IPS-18c (cell line): ENCODE results near the gene GPC5.
"Not testable (repeated sequence)": the region's sequence is repeated elsewhere in the genome, so short reads cannot be mapped to it uniquely, and the experiment has no call there.

ENCODE experiments used
- H3K4me3 ChIP-seq: 2 replicates; pipeline ENCODE4 v1.7.0; 2013; ENCODE audit warnings: low read depth, mild to moderate bottlenecking, low read length, moderate library complexity; ENCODE audit not compliant: insufficient read depth
- H3K9me3 ChIP-seq: one replicate; pipeline ENCODE4 v1.6.1; 2013; ENCODE audit warnings: mild to moderate bottlenecking, low read length, moderate library complexity; ENCODE audit not compliant: control insufficient read depth, insufficient read depth

Gene GPC5

DNA sequence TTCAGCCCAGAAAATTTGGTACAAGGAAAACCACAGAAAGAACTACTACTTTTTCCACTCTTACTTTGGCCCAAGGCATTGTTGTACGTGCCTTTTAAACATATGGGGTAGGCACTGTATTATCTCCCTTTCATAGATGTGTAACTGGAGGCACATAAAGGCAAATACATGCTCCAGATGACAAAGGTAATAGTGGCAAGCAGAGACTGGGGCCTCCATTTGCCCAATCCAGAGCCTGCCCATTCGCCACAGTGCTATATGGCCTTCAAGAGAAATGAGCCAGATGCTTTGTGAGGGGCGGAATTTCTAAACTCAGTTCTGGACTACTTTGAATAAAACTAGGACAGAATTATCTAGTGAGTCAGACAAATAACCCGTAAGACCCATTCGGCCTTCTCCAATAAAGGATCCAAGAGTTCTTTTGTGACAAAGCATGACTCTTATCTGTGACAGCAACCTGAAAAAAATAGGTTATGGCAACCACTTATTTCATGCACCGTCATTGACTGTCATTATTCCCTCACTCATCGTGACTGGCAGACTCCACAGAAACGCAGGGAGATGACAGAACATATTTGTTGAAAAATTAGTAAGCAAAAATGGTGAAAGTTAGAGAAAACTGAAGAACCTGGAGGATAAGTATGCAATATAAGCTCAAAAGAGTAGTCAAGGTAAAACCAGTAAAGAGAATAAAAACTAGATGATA, 1116.2 kb downstream of the GPC5 start:
- H3K4me3 ChIP-seq, result no peak overlapping the region
- no peaks in the 10 kb centered on the region for H3K9me3 ChIP-seq

DNA sequence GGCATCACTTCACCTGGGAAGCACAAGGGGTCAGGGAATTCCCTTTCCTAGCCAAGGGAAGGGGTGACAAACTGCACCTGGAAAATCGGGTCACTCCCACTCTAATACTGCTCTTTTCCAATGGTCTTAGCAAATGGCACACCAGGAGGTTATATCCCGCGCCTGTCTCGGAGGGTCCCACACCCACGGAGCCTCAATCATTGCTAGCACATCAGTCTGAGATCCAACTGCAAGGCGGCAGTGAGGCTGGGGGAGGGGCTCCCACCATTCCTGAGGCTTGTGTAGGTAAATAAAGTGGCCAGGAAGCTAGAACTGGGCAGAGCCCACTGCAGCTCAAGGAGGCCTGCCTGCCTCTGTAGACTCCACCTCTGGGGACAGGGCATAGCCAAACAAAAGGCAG, 1118.5 kb downstream of the GPC5 start:
- H3K9me3 ChIP-seq, H3K4me3 ChIP-seq: not testable (repeated sequence)

DNA sequence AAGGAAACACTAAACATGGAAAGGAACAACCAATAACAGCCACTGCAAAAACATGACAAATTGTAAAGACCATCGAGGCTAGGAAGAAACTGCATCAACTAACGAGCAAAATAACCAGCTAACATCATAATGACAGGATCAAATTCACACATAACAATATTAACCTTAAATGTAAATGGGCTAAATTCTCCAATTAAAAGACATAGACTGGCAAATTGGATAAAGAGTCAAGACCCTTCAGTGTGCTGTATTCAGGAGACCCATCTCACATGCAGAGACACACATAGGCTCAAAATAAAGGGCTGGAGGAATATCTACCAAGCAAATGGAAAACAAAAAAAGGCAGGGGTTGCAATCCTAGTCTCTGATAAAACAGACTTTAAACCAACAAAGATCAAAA, 1120.2 kb downstream of the GPC5 start:
- H3K9me3 ChIP-seq, H3K4me3 ChIP-seq: not testable (repeated sequence)

DNA sequence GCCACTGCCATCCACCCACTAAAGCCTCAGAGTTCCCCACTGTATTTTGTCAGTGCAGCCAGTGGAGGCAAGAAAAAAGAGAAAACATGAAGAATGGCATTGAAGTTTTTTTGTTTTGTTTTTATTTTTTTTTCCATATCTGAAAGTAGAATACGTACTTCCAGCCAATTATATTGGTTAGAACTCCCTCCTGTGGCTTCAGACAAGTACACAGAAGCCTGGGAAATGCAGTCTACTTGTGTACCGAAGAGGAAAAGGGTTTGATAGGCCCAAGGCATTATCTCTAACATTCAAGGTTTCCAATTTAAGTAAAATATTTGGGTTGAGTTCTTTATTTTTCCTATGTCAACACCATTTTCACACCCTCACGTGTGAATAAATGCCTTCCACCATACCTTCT, 1131.9 kb downstream of the GPC5 start:
- Histone ChIP-seq H3K9me3 (no peaks in the 10 kb centered on the region), H3K4me3 (no peak overlapping the region)

DNA sequence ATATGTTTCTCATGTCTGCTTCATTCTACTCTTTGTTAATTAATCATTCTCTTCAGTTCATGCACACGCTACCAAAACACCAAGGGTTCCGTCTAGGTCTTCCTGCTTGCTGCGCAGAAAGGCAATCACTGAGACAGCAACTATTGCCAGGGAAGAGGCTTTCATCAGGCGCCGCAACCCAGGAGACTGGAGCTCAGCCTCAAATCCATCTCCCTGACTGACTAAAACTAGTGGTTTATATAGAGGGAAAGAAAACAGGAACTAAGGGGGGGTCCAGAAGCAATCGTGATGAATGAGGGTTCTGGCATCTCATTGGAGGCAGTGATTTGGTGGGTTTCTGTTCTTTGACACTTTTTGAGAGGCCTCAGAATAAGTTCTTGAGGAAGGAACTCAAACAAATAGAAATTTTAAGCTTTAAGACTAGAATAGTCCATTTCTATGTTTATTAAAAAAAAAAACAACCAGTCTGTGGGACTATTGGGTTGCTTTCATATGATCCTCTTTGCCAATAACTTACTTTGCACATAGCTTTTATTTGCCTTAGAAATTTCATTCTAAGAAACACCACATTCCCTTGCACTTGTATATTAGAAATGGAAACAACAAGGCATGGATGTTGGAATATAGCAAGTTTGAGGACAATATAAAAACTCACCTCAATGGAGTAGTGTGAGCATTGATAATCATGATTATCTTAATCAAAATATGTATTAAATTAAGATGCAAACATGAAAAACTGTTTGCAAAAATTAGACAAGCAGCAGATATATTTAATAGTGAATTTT, 1137.0 kb downstream of the GPC5 start:
- no peak overlapping the region for H3K4me3 ChIP-seq
- no peaks in the 10 kb centered on the region for H3K9me3 ChIP-seq

DNA sequence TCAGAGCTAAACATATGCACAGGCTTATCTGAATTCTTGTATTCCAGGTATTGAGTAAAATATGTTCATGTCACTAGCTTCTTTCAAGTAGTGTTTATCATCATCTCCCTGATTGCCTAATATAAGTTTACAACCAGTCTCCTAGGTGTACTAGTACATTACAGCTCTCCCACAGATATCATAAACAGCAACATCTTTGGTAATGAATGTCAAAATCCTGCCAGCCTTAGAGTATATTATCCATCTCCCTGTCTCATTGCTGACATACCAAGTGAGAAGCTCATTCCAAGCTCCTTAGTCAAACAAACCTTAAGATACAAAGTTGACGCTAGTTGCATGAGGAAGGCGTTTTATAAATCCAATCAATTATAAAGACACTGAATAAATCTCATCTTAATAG, 1139.0 kb downstream of the GPC5 start:
- Histone ChIP-seq H3K4me3 (no peak overlapping the region), H3K9me3 (no peaks in the 10 kb centered on the region)

DNA sequence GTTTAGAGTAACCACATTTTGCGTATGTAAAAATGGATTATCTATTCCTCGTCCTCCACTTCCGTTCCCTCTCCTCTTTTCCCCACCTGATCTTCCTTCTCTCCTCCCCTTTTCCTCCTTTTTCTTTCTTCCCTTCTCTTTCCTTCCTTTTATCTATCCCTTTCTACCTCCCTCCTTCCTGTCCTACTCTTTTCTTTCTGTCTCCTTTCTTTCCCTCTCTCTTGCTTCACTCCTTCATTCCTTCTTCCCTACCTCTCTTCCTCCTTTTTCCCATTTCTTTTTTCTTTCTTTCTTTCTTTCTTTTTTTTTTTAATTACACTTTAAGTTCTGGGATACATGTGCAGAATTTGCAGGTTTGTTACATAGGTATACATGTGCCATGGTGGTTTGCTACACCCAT, 1139.7 kb downstream of the GPC5 start:
- Histone ChIP-seq H3K4me3 (no peak overlapping the region), H3K9me3 (no peaks in the 10 kb centered on the region)

DNA sequence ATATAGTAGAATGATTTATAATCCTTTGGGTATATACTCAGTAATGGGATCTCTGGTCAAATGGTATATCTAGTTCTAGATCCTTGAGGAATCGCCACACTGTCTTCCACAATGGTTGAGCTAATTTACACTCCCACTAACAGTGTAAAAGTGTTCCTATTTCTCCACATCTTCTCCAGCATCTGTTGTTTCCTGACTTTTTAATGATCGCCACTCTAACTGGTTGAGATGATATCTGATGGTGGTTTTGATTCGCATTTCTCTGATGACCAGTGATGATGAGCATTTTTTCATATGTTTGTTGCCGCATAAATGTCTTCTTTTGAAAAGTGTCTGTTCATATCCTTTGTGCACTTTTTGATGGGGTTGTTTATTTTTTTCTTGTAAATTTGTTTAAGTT, 1140.7 kb downstream of the GPC5 start:
- H3K9me3 ChIP-seq, H3K4me3 ChIP-seq: not testable (repeated sequence)

DNA sequence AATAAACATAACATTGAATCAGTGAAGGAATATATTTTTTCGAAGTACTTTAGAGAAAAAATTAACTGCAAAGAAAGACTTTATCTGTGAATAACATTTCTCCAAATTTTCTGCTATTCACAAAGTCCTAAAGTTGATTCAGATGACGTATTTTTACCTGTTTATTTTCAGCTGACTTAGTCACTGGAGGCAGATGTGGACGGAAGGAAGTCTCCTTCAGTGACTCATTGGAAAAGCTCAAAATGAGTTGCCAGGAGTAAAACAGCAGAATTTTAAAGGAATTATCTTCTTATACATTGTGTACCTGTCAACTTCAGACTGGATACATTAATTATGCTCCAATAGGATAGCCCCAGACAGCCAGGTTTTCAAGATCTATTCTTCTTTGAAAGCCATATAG, 1148.8 kb downstream of the GPC5 start:
- no peaks in the 10 kb centered on the region for H3K9me3 ChIP-seq

DNA sequence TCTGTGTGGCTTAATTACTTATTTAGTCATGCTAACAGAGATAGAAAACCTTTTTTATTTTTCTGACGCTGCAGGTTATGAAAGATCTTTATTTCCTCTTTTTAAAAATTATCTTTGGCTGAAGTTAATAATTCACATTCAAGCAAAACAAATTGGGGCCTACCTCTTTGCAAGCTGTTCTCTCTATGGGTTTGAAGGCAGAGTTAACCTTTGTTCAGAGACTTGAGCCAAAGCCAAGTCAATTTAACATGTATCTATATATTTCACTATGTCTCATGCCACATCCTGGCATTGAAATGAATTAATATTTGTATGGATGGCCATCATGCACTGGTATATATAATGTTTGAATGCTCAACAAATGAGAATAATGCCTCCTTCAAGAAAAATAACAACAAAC, 1150.9 kb downstream of the GPC5 start:
- Histone ChIP-seq H3K9me3 (no peaks in the 10 kb centered on the region), H3K4me3 (no peak overlapping the region)

More for the DNA sequence above, 1148.8 kb downstream of the GPC5 start:
- no peak overlapping the region for H3K4me3 ChIP-seq

DNA sequence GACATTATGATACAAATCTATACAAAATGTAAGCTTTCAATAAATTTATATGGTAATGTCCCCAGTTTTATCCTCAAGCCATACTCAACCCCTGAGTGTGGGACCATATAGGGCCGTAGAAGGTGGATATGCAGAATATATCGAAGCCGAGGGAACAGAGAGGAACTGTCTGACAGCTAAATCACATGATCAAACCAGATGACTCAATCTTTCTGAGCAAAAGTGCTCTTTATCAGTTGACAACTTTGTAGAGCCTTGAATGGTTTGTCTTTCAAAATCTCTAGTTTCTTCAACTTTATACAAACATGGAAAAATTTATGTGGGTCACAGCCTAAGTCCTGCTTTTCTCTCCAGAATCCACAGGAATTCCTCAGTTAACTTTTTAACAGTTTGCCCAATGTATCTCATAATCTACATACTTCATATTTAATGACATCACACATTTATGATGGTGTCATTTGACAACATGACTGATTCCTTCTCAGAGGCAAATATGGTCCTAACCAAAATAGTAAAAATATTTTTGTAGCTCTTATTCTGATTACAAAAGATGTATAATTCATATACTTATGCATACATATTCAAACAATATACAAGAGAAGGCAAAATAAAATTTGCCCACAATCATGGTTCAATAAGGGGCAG, 1155.2 kb downstream of the GPC5 start:
- no peaks in the 10 kb centered on the region for H3K9me3 ChIP-seq
- H3K4me3 ChIP-seq, result no peak overlapping the region

DNA sequence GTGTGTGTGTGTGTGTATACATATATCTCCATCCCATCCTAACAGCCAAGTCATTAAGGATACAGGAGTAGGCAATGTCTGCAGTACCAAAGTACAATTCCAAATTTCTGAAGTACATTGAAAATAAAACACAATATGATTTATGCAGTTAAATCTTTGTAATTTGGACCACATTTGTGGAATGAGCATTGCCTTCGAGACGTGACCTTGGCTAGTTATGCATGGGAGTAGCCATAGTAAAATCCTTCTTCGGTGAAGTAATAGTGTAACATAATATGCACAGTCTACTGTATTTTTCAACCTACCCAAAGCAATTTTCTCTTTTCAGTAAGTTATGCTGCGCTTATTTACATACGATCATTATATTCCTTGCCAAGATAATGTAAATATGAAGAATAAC, 1162.5 kb downstream of the GPC5 start:
- H3K4me3 ChIP-seq, result no peak overlapping the region
- H3K9me3 ChIP-seq, result no peaks in the 10 kb centered on the region

DNA sequence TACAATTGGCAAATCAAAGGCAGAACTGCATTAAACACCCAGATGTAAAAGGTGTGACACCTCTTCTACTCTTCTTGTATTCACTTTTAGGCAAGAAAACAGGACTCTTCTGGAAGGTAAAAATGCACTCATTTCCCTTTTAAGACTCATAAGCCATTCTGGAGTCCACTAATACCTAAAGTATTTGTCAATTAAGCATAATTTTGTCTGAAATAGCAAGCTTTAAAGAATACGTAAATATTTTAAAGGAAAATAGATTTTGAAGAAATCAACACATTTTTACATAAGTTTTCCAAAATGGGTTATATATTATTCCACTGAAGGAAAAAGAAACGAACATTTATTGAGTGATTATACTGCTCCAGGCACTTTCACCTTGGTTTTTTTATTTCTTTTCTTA, 1166.5 kb downstream of the GPC5 start:
- no peak overlapping the region for H3K4me3 ChIP-seq

DNA sequence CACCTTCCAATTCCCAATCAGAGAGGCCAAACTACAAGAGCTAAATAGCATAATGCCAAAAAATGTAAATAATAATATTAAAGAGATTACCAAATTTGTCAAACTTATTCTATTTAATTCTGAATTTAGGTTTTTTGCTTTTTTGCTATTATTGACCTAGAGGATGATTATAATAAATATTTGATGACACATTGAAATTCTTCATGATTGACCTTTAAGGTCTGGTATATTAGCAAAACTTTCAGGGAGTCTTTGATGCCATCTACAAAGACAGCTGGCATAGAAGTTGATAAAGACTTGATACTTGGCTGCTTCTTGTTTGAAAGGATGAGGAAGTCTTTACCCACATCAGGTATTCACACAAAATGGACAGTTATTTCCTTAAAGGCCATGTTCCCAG, 1168.3 kb downstream of the GPC5 start:
- H3K4me3 ChIP-seq, result no peak overlapping the region
- H3K9me3 ChIP-seq, result no peaks in the 10 kb centered on the region

More for the DNA sequence above, 1166.5 kb downstream of the GPC5 start:
- no peaks in the 10 kb centered on the region for H3K9me3 ChIP-seq

DNA sequence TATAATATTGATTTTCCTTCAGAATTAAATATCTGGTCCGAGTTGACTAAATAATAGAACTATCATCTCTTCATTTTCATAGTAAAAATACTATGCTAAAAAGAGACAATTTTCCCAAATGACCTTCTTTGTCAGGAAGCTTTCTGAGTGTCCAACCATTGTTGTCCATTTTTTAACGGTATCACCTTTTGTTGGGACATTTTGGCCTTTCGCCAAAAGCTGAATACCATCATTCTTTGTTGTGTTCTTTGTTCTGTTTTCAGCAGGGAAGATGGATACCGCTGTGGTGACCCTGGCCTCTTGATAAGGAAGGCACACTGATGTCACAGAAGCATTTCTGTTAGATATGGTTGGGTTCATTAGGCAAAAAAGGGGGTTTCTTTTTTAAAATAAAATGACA, 1173.8 kb downstream of the GPC5 start:
- peaks cover 3% of the 10 kb centered on the region for H3K9me3 ChIP-seq
- H3K4me3 ChIP-seq, result no peak overlapping the region

DNA sequence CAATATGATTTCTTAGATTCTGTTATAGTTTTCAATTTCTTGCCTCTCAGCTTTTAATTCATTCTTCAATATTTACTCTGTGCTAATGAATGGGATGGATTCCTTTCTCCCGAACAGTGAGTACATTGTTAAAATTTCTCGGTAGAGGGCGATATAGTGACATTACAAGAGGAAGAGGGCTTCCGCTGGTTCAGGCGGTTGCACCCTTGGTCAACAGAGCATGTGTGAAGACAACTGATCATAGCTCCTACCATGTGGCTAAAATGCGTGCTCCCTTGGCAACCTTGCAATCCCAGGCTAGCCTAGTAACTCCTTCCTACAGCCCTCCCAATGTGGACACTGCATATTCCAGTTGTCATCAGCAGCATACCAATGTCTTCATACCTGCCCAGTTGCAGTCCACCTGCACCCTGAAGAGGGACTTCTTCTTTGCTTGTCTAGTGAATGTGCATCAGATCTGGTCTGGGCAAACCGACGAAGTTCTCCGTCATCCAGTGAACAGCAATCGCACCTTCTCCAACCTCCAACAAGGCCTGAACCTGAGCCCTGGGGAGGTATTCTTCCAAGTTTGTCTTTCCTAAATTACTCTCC, 1175.1 kb downstream of the GPC5 start:
- no peak overlapping the region for H3K4me3 ChIP-seq
- H3K9me3 ChIP-seq, result peaks cover 3% of the 10 kb centered on the region

DNA sequence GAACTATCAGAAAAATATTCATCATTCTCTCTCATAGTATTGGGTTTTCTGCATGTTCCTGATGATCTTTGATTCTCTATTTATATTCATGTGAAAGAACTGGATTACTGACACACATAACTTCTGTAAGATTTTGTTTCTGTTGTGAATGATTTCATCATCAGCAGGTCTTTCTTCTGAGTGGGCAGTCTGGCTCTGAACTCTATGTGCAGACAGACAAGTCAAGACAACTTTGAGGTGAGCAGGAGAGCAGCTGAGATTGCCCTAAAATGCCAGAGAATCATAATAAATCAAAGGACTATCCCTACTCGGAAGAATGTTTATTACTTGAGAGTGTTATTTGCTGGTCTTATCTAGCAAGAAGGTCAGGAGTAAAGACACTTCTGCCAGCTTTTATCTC, 1176.1 kb downstream of the GPC5 start:
- Histone ChIP-seq H3K4me3 (no peak overlapping the region), H3K9me3 (peaks cover 3% of the 10 kb centered on the region)

DNA sequence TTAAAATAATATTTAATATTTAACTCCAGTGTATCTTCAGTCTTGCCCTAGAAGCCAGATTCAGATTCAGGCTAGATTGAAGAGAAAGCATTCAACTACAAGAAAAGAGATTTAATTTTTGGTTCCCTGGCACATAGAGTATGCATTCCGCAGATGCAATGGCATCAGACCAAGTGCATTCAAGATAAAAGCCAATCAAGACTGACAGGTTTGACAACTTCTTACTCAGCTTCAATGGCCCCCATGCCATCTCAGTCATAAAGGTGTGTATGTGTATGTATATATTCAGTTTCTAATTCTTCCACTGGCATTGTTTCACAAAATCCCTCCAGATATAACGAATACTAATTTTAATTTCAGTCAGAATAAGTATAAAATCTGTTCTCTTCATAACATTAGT, 1177.4 kb downstream of the GPC5 start:
- peaks cover 3% of the 10 kb centered on the region for H3K9me3 ChIP-seq
- H3K4me3 ChIP-seq, result no peak overlapping the region
